GM19035 (cell line): ENCODE results near the gene RNF26.

Experiments used
- ATAC-seq: cut with Tn5 transposase; IDR thresholded peaks from one replicate; pipeline ENCODE4 v1.9.1; 2021; ENCODE audit not compliant: unreplicated experiment

RNF26 gene

GRCh38 chr11:119335655-119336543, 1.6 kb downstream of the RNF26 start:
- no peak for ATAC-seq

GRCh38 chr11:119336744-119337469, 2.6 kb downstream of the RNF26 start:
- ATAC-seq, result no peak

DNA sequence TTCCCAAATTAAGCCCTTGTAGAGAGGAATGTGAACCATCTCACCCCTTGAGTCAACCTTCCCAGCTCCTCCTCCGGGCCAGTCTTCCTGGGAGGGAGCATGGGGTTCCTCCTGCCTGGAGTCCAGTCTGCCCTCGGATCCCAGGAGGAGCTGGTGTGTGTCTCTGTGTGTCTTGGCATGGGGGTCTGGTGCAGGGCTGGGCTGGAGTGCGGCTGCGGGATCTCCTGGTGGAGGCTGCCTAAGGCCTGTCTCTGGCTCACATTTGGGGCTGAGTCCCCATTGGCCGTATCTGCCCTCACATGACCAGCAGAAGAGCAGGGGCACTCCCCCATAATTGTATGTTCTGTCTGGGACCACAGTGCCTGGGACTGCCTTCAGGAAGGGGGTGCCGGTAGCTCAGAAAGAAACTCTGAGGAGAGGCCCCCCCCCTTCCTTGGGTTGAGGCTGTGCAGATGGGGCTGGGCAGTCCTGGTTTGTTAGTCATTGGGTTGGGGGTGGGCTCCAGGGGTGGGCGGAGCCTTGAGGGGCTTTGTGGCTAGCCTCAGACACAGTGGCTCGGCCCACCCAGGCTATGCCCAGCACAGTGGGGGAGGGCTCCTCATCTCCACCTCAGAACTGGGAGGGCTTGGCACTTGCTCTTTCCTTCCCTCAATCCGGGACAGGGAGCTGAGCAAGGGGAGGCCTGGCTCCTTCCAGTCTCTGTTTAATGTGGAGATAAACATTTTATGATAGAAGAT, 3.4 kb downstream of the RNF26 start:
- ATAC-seq, result no peak

DNA sequence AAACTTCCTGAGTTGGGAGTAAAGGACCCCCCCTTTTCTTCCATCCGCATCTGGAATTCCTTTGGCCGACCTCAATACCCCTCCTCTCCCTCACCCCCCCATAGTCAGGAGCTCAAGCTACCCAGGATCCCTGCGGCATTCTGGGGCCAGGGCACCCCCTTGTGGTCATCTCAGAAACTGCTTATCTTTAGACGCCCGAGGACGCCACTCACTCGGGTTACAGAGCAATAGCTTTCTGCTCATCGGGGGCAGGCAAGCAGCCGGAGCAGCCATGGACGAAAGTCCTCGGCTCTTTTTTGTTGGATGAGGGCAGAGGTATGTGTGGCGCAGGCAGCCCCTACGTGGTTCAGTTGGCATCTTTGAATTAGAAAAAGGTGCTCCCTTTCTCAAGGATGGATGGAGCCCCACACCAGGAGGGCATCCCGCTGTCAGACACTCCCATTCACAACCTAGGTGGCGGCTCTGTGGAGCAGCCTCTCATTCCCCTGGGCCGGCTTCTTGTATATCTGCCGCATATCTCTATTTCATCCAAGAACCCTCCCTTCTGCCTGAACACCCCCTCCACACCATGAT, 4.1 kb downstream of the RNF26 start:
- no peak for ATAC-seq

- ATAC-seq, result no peak
Measured at GRCh38 chr11:119338965-119339588, 4.8 kb downstream of the RNF26 start.

- no peak for ATAC-seq
Measured at GRCh38 chr11:119339589-119340334, 5.4 kb downstream of the RNF26 start.

GRCh38 chr11:119340335-119341221, 6.3 kb downstream of the RNF26 start, which contains the start of gene C1QTNF5:
TSS of gene C1QTNF5 (minus strand) at chr11:119340883. CDS start at chr11:119340397, 486 bp downstream.
- ATAC-seq, result no peak

- no peak for ATAC-seq
Measured at GRCh38 chr11:119341222-119342022, 7.1 kb downstream of the RNF26 start.

GRCh38 chr11:119342023-119342300, 7.6 kb downstream of the RNF26 start:
- no peak for ATAC-seq

DNA sequence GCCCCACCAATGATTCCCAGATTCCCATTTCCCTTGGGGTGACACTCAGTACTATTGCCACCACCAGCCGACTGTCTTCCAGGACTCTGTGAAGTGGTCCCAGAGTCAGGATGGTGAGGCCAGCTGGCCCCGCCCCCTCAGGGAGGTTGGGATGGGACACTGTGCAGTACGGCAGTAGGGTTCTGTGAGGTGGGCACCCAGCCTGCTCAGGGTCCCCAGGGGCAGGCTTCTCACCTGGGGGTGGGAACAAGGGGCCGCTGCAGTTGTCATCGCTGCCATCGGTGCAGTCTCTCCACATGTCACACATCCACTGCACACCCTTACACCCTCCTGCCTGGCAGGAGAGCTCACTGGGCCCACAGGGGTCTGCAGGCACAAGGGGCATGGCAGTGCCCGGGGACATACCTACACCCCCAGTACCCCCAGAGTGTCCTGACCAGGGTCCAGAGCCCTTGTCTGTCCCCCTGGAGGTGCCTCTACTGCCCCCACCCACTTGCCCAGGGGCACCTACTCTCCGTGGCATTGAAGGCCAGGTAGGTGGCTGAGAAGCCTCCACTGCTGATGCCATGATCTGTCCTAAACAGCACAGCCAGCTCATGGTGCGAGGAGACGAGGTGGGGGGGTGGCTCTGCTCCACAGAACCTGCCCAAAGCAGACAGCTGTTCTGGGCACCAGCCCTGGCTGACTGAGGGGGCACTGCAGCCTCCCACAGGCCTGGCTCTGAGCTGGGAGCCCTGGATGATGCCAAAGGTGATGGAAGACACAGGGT, 8.2 kb downstream of the RNF26 start:
- no peak for ATAC-seq

DNA sequence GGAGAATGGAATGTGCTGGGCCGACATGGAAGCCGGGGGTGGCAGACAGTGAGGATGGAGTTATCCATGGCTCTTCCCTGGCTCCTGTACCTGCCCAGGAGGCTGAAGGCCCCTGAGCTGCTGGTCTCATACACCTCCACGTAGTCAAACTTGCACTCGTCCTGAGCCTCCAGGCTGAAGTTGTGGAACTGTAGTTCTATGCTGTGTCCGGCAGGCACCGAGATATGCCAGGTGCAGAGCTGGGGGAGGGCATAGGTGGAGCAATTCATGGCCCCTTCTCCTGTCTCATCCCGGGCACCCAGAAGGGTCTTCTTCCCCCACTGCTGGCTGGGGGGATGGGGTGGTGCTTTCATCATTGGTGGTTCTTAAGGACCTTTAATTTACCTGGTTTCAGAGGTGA, 9.4 kb downstream of the RNF26 start:
- ATAC-seq, result no peak

GRCh38 chr11:119344291-119345010, 10.1 kb downstream of the RNF26 start:
- no peak for ATAC-seq

DNA sequence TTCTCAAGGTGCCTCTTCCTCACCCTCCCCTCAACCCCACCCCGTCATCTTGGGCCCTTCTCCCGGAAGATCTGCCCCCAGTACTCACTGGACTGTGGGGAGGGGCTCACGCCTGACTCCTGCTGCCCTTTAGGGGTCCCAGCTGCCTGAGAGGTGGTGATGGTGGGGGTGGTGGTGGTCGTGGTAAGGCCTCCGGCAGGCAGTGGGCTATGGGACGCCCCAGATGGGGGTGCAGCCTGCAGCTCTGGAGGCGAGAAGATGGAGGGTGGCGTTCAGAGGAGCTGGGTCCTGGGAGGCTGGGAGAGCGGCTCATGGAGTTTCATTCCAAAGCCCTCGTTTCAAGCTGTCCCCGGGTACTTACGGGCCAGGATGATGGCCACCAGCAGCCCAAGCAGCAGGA, 11.4 kb downstream of the RNF26 start:
- no peak for ATAC-seq

DNA sequence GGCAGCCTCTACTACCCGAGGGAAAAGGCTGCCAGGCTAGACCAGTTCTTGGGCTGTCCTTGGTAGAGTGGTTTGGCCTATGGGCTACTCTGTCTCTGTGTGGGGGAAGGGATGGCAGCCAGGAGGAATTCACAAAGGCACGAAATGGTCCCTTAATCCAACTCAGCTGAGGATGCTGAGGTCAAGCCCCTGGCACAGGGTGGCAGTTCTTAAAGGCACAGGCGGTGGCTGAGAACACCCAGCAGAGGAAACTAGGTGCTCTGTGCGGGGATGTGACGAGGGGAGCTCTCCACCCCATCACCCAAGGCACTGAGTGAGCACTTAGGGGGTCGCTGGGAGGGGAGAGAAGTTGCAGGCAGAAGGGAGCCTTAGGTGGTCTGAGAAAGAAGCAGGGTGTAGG, 12.3 kb downstream of the RNF26 start, which contains the start of gene MFRP:
Gene MFRP, minus strand, starts transcription at position 101 of the 400 bp plus-strand sequence. CDS start 192 bp downstream, outside the sequence.
- no peak for ATAC-seq

- no peak for ATAC-seq
Measured at GRCh38 chr11:119347242-119347641, 12.9 kb downstream of the RNF26 start.

DNA sequence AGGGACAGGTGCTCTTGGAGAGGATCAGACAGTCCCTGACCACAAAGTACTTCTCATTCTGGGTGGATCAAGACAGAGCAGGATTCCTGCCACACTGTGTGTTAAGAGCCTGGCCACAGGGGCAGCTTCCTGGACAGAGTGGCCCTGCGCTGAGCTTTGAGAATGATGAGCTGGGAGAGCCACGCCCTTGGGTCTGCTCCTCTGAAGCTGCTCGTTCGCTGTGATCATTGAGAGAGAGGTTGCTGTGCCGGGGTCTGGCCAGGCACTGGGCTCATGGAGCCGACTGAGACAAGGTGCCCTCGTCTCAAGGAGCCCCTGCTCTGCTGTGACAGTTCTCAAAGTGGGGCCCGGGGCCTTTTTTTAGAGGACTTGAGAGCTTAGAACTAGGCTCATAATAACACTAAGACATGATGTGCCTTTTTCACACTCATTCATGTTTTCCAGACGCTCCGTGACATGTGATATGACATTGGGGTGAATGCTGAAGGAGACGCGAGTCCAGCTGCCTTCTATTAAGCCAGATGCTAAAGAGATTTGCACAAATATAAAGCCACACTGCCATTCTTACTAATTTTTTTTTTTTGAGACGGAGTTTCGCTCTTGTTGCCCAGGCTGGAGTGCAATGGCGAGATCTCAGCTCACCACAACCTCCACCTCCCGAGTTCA, 13.7 kb downstream of the RNF26 start:
- no peak for ATAC-seq
